ENCODE results near the gene ACAD9.

GRCh38 chr3:128914966-128915645 lies 35.7 kb downstream of the ACAD9 start:
- TF ChIP-seq CTCF (IDR thresholded peaks at IDR 0.05) (no peak), EZH2 (IDR thresholded peaks at IDR 0.05; ENCODE audit: borderline replicate concordance, insufficient read depth, low read depth, low read length, poor library complexity, severe bottlenecking) (no peak)

All from B cell (primary cell).